IMR-90 (cell line): ENCODE data around the gene AGT. TPM values are rescaled to one million over a fixed set of nuclear protein-coding genes. Genes with fewer than 3 reads are reported as not detected.

ENCODE experiments used
- ATAC-seq: fragments of 200-7000 bp; cut with Tn5 transposase; 2 replicates; pipeline ENCODE4 v1.9.1; 2020; ENCODE audit warnings: low read depth, mild to moderate bottlenecking, moderate library complexity
- BruUV-seq: library from RNA; stranded (reverse); fragments of 400-500 nt; replicated peaks from 2 replicates; lab custom pipeline; 2021; lab: Mats Ljungman, UMichigan
- CTCF ChIA-PET: fragments of 300-600 bp; formaldehyde crosslinking; extraction: SDS; loops from one replicate; lab custom pipeline; 2021; ENCODE audit warnings: antibody characterized with exemption; lab: Yijun Ruan, JAX
- POLR2A ChIA-PET: fragments of 300-600 bp; sonication (Branson Sonifier 250); formaldehyde crosslinking; loops from one replicate; lab custom pipeline; 2022; ENCODE audit warnings: antibody characterized with exemption; ENCODE audit not compliant: unreplicated experiment; lab: Charles Lee
- DNase-seq: peaks from one replicate; pipeline ENCODE4 v3.0.0; 2013
- H2AFZ ChIP-seq: replicated peaks from 2 replicates; pipeline ENCODE3; 2013; ENCODE audit warnings: low read length, mild to moderate bottlenecking; ENCODE audit not compliant: poor library complexity
- H2AK5ac ChIP-seq: 2 replicates; pipeline ENCODE4 v1.6.1; 2013; ENCODE audit warnings: low read depth, low read length, inconsistent platforms
- H2AK9ac ChIP-seq: replicated peaks from 2 replicates; pipeline ENCODE3; 2013; ENCODE audit warnings: mild to moderate bottlenecking, low read depth, low read length, moderate library complexity; ENCODE audit not compliant: poor library complexity
- H2BK120ac ChIP-seq: 2 replicates; pipeline ENCODE4 v1.6.1; 2013; ENCODE audit warnings: low read depth, low read length, inconsistent platforms
- H2BK15ac ChIP-seq: 3 replicates; pipeline ENCODE4 v1.6.1; 2013; ENCODE audit warnings: low read depth, low read length, inconsistent platforms
- H2BK20ac ChIP-seq: 2 replicates; pipeline ENCODE4 v1.6.1; 2013; ENCODE audit warnings: low read depth, mild to moderate bottlenecking, inconsistent platforms, low read length, moderate library complexity
- H2BK5ac ChIP-seq: 2 replicates; pipeline ENCODE4 v1.6.1; 2013; ENCODE audit warnings: mild to moderate bottlenecking, low read depth, low read length, inconsistent platforms; ENCODE audit not compliant: poor library complexity, severe bottlenecking
- H3K14ac ChIP-seq: replicated peaks from 2 replicates; pipeline ENCODE4 v1.6.1; 2013; ENCODE audit warnings: low read depth, low read length, inconsistent platforms
- H3K18ac ChIP-seq: 2 replicates; pipeline ENCODE4 v1.6.1; 2013; ENCODE audit warnings: low read depth, low read length, control low read depth
- H3K23ac ChIP-seq: 2 replicates; pipeline ENCODE4 v1.6.1; 2013; ENCODE audit warnings: low read depth, low read length, inconsistent platforms
- H3K27ac ChIP-seq: 2 replicates; pipeline ENCODE4 v1.5.1; 2013; ENCODE audit warnings: mild to moderate bottlenecking, control low read depth, low read length; ENCODE audit not compliant: insufficient read depth
- H3K27me3 ChIP-seq: 2 replicates; pipeline ENCODE4 v1.6.1; 2013; ENCODE audit warnings: low read length; ENCODE audit not compliant: control insufficient read depth, insufficient read depth
- H3K36me3 ChIP-seq: 2 replicates; pipeline ENCODE4 v1.6.1; 2013; ENCODE audit warnings: low read length, mixed read lengths; ENCODE audit not compliant: control insufficient read depth, insufficient read depth
- H3K4ac ChIP-seq: 2 replicates; pipeline ENCODE4 v1.6.1; 2013; ENCODE audit warnings: low read depth, low read length, inconsistent platforms
- H3K4me1 ChIP-seq: 2 replicates; pipeline ENCODE4 v1.6.1; 2013; ENCODE audit warnings: low read length, mixed read lengths; ENCODE audit not compliant: control insufficient read depth, insufficient read depth
- H3K4me2 ChIP-seq: 2 replicates; pipeline ENCODE4 v1.6.1; 2013; ENCODE audit warnings: low read depth, mild to moderate bottlenecking, control low read depth, low read length, moderate library complexity
- H3K4me3 ChIP-seq: 2 replicates; pipeline ENCODE4 v1.5.1; 2013; ENCODE audit warnings: low read depth, mild to moderate bottlenecking, control low read depth, low read length, moderate library complexity; ENCODE audit not compliant: insufficient read depth
- H3K56ac ChIP-seq: 2 replicates; pipeline ENCODE4 v1.6.1; 2013; ENCODE audit warnings: low read length, inconsistent platforms; ENCODE audit not compliant: insufficient read depth; ENCODE audit errors: extremely low read depth
- H3K79me1 ChIP-seq, 2 experiments: 2 replicates each; pipeline ENCODE4 v1.6.1; 2013; ENCODE audit warnings: low read length in 2 of 2, inconsistent platforms in 1 of 2, low read depth in 1 of 2
- H3K9ac ChIP-seq: 2 replicates; pipeline ENCODE4 v1.6.1; 2013; ENCODE audit warnings: low read depth, low read length, control low read depth
- H3K9me1 ChIP-seq: 2 replicates; pipeline ENCODE4 v1.6.1; 2013; ENCODE audit warnings: low read length, inconsistent platforms; ENCODE audit not compliant: insufficient read depth
- H3K9me3 ChIP-seq: 2 replicates; pipeline ENCODE4 v1.6.1; 2013; ENCODE audit warnings: low read length; ENCODE audit not compliant: control insufficient read depth, insufficient read depth
- H4K20me1 ChIP-seq: 2 replicates; pipeline ENCODE4 v1.6.1; 2013; ENCODE audit warnings: low read length, inconsistent platforms; ENCODE audit not compliant: insufficient read depth
- H4K5ac ChIP-seq: 2 replicates; pipeline ENCODE4 v1.6.1; 2013; ENCODE audit warnings: mild to moderate bottlenecking, low read depth, low read length, control low read depth
- H4K8ac ChIP-seq, 2 experiments: 2 replicates each; pipeline ENCODE4 v1.6.1; 2013; ENCODE audit warnings: low read depth in 2 of 2, low read length in 2 of 2, control low read depth in 1 of 2, inconsistent platforms in 1 of 2
- H4K91ac ChIP-seq: 2 replicates; pipeline ENCODE4 v1.6.1; 2013; ENCODE audit warnings: low read depth, low read length, inconsistent platforms; ENCODE audit not compliant: insufficient read depth
- BHLHE40 ChIP-seq: fragments of 150-350 bp; IDR thresholded peaks from 2 replicates; pipeline ENCODE4 v1.6.1; 2016; ENCODE audit warnings: mild to moderate bottlenecking, low read depth, low read length
- CHD1 ChIP-seq: IDR thresholded peaks from 2 replicates; pipeline ENCODE4 v1.6.1; 2012; ENCODE audit warnings: low read depth, low read length, improper control_type of control experiment
- MAFK ChIP-seq: IDR thresholded peaks from 2 replicates; pipeline ENCODE4 v1.6.1; 2012; ENCODE audit warnings: low read depth, low read length, improper control_type of control experiment
- RAD21 ChIP-seq: IDR thresholded peaks from 2 replicates; pipeline ENCODE4 v1.6.1; 2012; ENCODE audit warnings: low read length, improper control_type of control experiment
- RFX5 ChIP-seq: IDR thresholded peaks from 2 replicates; pipeline ENCODE4 v1.8.0; 2012; ENCODE audit warnings: low read depth, mild to moderate bottlenecking, low read length, moderate library complexity
- SMC3 ChIP-seq: fragments of 150-350 bp; IDR thresholded peaks from 2 replicates; pipeline ENCODE4 v1.6.1; 2016; ENCODE audit warnings: low read depth, mild to moderate bottlenecking, antibody characterized with exemption, low read length, moderate library complexity
- WGBS, 2 experiments: methylation state at CpG; one replicate each; pipeline versions ENCODE4 v1.1.5 to v1.1.7; 2013; ENCODE audit warnings: missing lambda C conversion rate in 2 of 2; ENCODE audit not compliant: insufficient read length in 1 of 2; ENCODE audit errors: extremely low coverage in 2 of 2; 5-methylcytosine and 5-hydroxymethylcytosine counted together
- dilution Hi-C: fragments of 300-500 bp; cut with HindIII; formaldehyde crosslinking; loops from one replicate; pipeline ENCODE4 v1.14.3; 2018; ENCODE audit warnings: low sequenced_read_pairs; ENCODE audit not compliant: unreplicated experiment
- in situ Hi-C: fragments of 300-500 bp; cut with MboI; formaldehyde crosslinking; loops from 3 replicates; pipeline ENCODE4 v1.14.3; 2019; ENCODE audit warnings: low sequenced_read_pairs, inconsistent platforms, mixed read lengths
- intact Hi-C: fragments of 100-400 bp; cut with micrococcal nuclease; formaldehyde crosslinking; loops from 2 replicates; pipeline ENCODE4 v1.10.0; 2022
- polyA plus RNA-seq, 3 experiments: library from polyadenylated mRNA; depleted of rRNA; stranded (reverse); fragments of >200 nt; gene quantifications; 2 replicates each; pipeline ENCODE4 v1.2.3, GENCODE V29; 2012; ENCODE audit warnings: low replicate concordance in 1 of 3
- total RNA-seq: library from RNA; depleted of rRNA; stranded (reverse); fragments of >200 nt; gene quantifications from 2 replicates; pipeline ENCODE4 v1.2.3, GENCODE V29; 2012

Gene AGT
- total and polyA plus RNA-seq, 2 of the 4 experiments (the other 2 are of a cell fraction): 0.18 to 0.34 TPM

DNA sequence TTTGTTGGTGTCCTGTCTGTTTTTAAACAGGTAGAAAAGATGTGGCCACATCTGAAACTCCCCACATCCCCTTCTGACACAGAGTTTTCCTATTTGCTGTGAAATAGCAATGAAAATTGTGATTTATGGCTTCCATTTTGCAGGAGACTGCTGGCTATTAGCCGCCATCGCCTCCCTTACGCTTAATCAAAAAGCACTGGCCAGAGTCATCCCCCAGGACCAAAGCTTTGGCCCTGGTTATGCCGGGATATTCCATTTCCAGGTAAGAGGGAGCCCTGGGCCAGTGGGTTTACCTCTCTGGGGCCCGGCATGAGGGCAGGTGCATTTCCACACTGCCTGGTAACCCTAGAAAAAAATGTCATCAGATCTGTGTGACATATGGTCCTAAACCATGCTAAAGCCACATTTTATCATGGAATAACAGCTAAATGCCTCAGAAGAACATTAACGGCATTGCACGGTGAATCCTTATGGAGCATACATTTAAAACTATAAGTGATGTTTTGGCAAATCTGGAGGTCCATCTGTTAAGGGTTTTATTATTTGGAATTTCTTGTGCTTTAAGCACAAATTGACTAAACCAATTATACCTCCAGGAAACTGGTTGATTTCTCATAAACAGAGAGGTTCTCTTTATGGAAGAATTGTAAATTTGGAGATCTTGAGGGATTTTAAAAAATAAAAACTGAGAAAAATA, 45.6 kb upstream of the AGT start:
- dilution Hi-C loops (no loop called here), intact Hi-C loops (no loop called here), in situ Hi-C loops (no loop called here)
- H2BK15ac ChIP-seq: no peak overlapping the region
- no TSS peak for BruUV-seq
- H3K23ac ChIP-seq: no peak overlapping the region
- no peak overlapping the region for H3K4me2 ChIP-seq
- H2AFZ ChIP-seq: no peak overlapping the region
- no peak overlapping the region for H3K27ac ChIP-seq
- TF ChIP-seq CHD1: no peak
- TF ChIP-seq RFX5: no peak
- no peak for TF ChIP-seq MAFK
- no peak for TF ChIP-seq RAD21
- TF ChIP-seq BHLHE40: no peak
- no peak for TF ChIP-seq SMC3
- ATAC-seq: no peak
- peaks cover 20% of the 10 kb centered on the region for H3K27me3 ChIP-seq
- peaks cover 3% of the 10 kb centered on the region for H3K9me1 ChIP-seq
- POLR2A ChIA-PET: no interaction called here
- no peak overlapping the region for H2AK5ac ChIP-seq
- no peak overlapping the region for H3K18ac ChIP-seq
- 67% methylated on average over 3 of the region's 7 CpGs; no CpG with 5 or more reads in 1 of the 2 experiments for WGBS, 2 experiments
- no peak for DNase-seq
- no peak overlapping the region for H2AK9ac ChIP-seq
- H3K79me1 ChIP-seq: no peaks in the 10 kb centered on the region
- no peak overlapping the region for H4K91ac ChIP-seq
- no peak overlapping the region for H3K4ac ChIP-seq
- H3K14ac ChIP-seq: no peak overlapping the region
- H4K5ac ChIP-seq: no peak overlapping the region
- no peak overlapping the region for H2BK5ac ChIP-seq
- H4K20me1 ChIP-seq: no peaks in the 10 kb centered on the region
- no peak overlapping the region for H3K9ac ChIP-seq
- H3K4me3 ChIP-seq: no peak overlapping the region
- CTCF ChIA-PET: no interaction called here
- no peaks in the 10 kb centered on the region for H3K36me3 ChIP-seq
- no peak overlapping the region for H3K56ac ChIP-seq
- no peaks in the 10 kb centered on the region for H3K9me3 ChIP-seq
- no peak overlapping the region for H4K8ac ChIP-seq
- H2BK120ac ChIP-seq: no peak overlapping the region
- no peak overlapping the region for H2BK20ac ChIP-seq
- H3K4me1 ChIP-seq: no peaks in the 10 kb centered on the region; the same call in 1 of the 2 replicates
